BJ (cell line): ENCODE results near the gene CPNE8. TPM values are rescaled to one million over a fixed set of nuclear protein-coding genes. Genes with fewer than 3 reads are reported as not detected.

Experiments
- CTCF ChIA-PET: fragments of 350-600 bp; formaldehyde crosslinking; extraction: SDS; loops from one replicate; lab custom pipeline; 2021; ENCODE audit warnings: antibody characterized with exemption, inconsistent platforms; lab: Yijun Ruan, JAX
- POLR2A ChIA-PET: fragments of 300-600 bp; sonication (Branson Sonifier 250); formaldehyde crosslinking; extraction: SDS; loops from one replicate; lab custom pipeline; 2021; ENCODE audit warnings: antibody characterized with exemption; lab: Charles Lee
- DNase-seq: peaks from one replicate; pipeline ENCODE4 v3.0.0-alpha.2; 2011; ENCODE audit warnings: low read depth
- H3K27me3 ChIP-seq: 2 replicates; pipeline ENCODE4 v1.6.0; 2011; ENCODE audit warnings: low read length; ENCODE audit not compliant: control insufficient read depth, insufficient read depth
- H3K36me3 ChIP-seq: 2 replicates; pipeline ENCODE4 v1.5.1; 2011; ENCODE audit warnings: low read length; ENCODE audit not compliant: control insufficient read depth, insufficient read depth
- H3K4me3 ChIP-seq: 2 replicates; pipeline ENCODE4 v1.5.1; 2011; ENCODE audit warnings: low read depth, mild to moderate bottlenecking, control low read depth, low read length
- polyA plus RNA-seq: library from polyadenylated mRNA; depleted of rRNA; stranded (reverse); fragments of >200 nt; gene quantifications from 2 replicates; pipeline ENCODE4 v1.2.3, GENCODE V29; 2011
- TF ChIP-seq, protein P1 (sequence below): IDR thresholded peaks from 2 replicates; pipeline ENCODE4 v1.5.1; 2011; ENCODE audit warnings: low read depth, mild to moderate bottlenecking, control low read depth, inconsistent platforms, low read length, moderate library complexity; ENCODE audit not compliant: insufficient read depth

Gene CPNE8
- polyA plus RNA-seq, 1 experiment, result 0.47 TPM

- POLR2A ChIA-PET, result no interaction called here
- TF ChIP-seq, protein P1, sequence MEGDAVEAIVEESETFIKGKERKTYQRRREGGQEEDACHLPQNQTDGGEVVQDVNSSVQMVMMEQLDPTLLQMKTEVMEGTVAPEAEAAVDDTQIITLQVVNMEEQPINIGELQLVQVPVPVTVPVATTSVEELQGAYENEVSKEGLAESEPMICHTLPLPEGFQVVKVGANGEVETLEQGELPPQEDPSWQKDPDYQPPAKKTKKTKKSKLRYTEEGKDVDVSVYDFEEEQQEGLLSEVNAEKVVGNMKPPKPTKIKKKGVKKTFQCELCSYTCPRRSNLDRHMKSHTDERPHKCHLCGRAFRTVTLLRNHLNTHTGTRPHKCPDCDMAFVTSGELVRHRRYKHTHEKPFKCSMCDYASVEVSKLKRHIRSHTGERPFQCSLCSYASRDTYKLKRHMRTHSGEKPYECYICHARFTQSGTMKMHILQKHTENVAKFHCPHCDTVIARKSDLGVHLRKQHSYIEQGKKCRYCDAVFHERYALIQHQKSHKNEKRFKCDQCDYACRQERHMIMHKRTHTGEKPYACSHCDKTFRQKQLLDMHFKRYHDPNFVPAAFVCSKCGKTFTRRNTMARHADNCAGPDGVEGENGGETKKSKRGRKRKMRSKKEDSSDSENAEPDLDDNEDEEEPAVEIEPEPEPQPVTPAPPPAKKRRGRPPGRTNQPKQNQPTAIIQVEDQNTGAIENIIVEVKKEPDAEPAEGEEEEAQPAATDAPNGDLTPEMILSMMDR, result no peak
- Histone ChIP-seq H3K36me3 (no peaks in the 10 kb centered on the region), H3K27me3 (no peaks in the 10 kb centered on the region), H3K4me3 (no peak overlapping the region)
- no peak for DNase-seq
- CTCF ChIA-PET, result no interaction called here
These were observed 183.7 kb downstream of the CPNE8 start for GRCh38 chr12:38721611-38722252.

- TF ChIP-seq, protein P1, result no peak
- Histone ChIP-seq H3K4me3 (no peak overlapping the region), H3K36me3 (no peaks in the 10 kb centered on the region), H3K27me3 (no peaks in the 10 kb centered on the region)
- POLR2A ChIA-PET, result no interaction called here
- no peak for DNase-seq
- CTCF ChIA-PET, result no interaction called here
These were observed 184.7 kb downstream of the CPNE8 start for GRCh38 chr12:38720661-38721060.

- Histone ChIP-seq H3K4me3 (no peak overlapping the region), H3K27me3 (no peaks in the 10 kb centered on the region), H3K36me3 (no peaks in the 10 kb centered on the region)
- ChIA-PET CTCF (no interaction called here), POLR2A (no interaction called here)
- DNase-seq, result no peak
- TF ChIP-seq, protein P1, result no peak
These were observed 192.1 kb downstream of the CPNE8 start for GRCh38 chr12:38713294-38713693.

- Histone ChIP-seq H3K27me3 (no peaks in the 10 kb centered on the region), H3K4me3 (no peak overlapping the region), H3K36me3 (no peaks in the 10 kb centered on the region)
- TF ChIP-seq, protein P1, result no peak
- ChIA-PET CTCF (no interaction called here), POLR2A (no interaction called here)
- DNase-seq, result no peak
These were observed 194.3 kb downstream of the CPNE8 start for GRCh38 chr12:38711054-38711453.

DNA sequence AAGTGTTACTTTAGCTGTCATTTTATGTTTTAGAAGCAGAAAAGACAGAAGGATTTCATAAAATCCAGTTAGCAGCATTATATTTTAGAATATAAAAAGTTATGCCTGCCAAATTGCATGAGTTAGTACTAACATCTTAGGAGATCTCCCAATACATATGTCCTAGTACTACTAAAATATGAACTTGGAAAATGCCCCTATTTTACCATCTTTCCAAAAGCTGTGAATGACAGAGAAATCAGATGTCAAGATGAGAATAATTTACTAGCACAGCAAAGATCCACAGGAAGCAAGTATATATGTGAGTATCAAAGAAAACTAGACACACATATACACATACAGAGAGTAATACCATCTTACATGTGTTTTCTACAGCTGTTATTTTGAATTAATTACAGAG lies 196.9 kb downstream of the CPNE8 start:
- DNase-seq, result no peak
- ChIA-PET CTCF (interaction anchor here (1.7 kb wide), 1 partner anchor 10 kb away, joined by 4 read pairs; no protein-coding TSS in a partner anchor), POLR2A (no interaction called here)
- Histone ChIP-seq H3K36me3 (no peaks in the 10 kb centered on the region), H3K4me3 (no peak overlapping the region), H3K27me3 (no peaks in the 10 kb centered on the region)
- TF ChIP-seq, protein P1, result no peak
